ENCODE measurements around the gene SLC5A12.

- TF ChIP-seq CTCF (IDR thresholded peaks at IDR 0.05) (no peak), POLR2A (IDR thresholded peaks at IDR 0.05) (no peak)
Measured at GRCh38 chr11:26626346-26626745, 95.5 kb downstream of the SLC5A12 start.
